K562 (cell line): Measurements from ENCODE around the gene RCE1. TPM values are rescaled to one million over a fixed set of nuclear protein-coding genes. Genes with fewer than 3 reads are reported as not detected.
A peak's percentile ranks its signal among the peaks of the same experiment; 100 is the strongest.

Experiments used
- ATF1 ChIP-seq, 2 experiments: fragments of 450-650 bp in 1 of 2; IDR thresholded peaks; 2 replicates each; pipeline ENCODE4 v1.6.1; 2016; ENCODE audit warnings: missing compliant biosample characterization in 1 of 2, missing genetic modification characterization in 1 of 2
- BCL6 ChIP-seq: fragments of 250-450 bp; sonication (Bioruptor Pico); IDR thresholded peaks from 2 replicates; pipeline ENCODE4 v1.4.0; 2020
- BRCA1 ChIP-seq, 2 experiments: fragments of 450-650 bp in 1 of 2; sonication (generic) in 1 of 2; formaldehyde crosslinking in 1 of 2; IDR thresholded peaks; 2 replicates each; pipeline versions ENCODE4 v1.5.0 to v1.6.1; 2017 to 2020; ENCODE audit warnings: mild to moderate bottlenecking in 1 of 2, missing genetic modification reagents in 1 of 2
- CAMTA2 ChIP-seq: fragments of 250-450 bp; sonication (Bioruptor Pico); conservative IDR thresholded peaks from 2 replicates; pipeline ENCODE4 v1.5.1; 2022
- CBX5 ChIP-seq: IDR thresholded peaks from 2 replicates; pipeline ENCODE4 v1.6.1; 2014; ENCODE audit warnings: low read depth, borderline replicate concordance
- DACH1 ChIP-seq: fragments of 450-650 bp; IDR thresholded peaks from 2 replicates; pipeline ENCODE4 v1.6.1; 2018; ENCODE audit not compliant: partially characterized antibody
- ELF1 ChIP-seq: fragments of 200-800 bp; sonication (Bioruptor generic); IDR thresholded peaks from 2 replicates; pipeline ENCODE4 v1.6.1; 2016; ENCODE audit warnings: missing genetic modification characterization, missing compliant biosample characterization
- MYNN ChIP-seq, 2 experiments: sonication (generic); formaldehyde crosslinking in 1 of 2; IDR thresholded peaks; 2 replicates each; pipeline versions ENCODE4 v1.5.0 to v1.6.1; 2016 to 2020; ENCODE audit warnings: antibody characterized with exemption in 1 of 2, missing genetic modification reagents in 1 of 2
- SAP30 ChIP-seq: fragments of 200-600 bp; sonication (generic); IDR thresholded peaks from 2 replicates; pipeline ENCODE4 v1.6.1; 2012; ENCODE audit warnings: borderline replicate concordance, low read depth, mild to moderate bottlenecking, moderate library complexity, low read length, control low read depth, inconsistent platforms; ENCODE audit not compliant: insufficient read depth, poor library complexity, severe bottlenecking
- SNIP1 ChIP-seq: fragments of 450-650 bp; IDR thresholded peaks from 2 replicates; pipeline ENCODE4 v1.7.1; 2017; ENCODE audit warnings: low read depth, mild to moderate bottlenecking
- SP2 ChIP-seq: IDR thresholded peaks from 2 replicates; pipeline ENCODE4 v1.6.1; 2011; ENCODE audit warnings: mild to moderate bottlenecking, low read depth, low read length, moderate library complexity; ENCODE audit not compliant: poor library complexity, severe bottlenecking; ENCODE audit errors: extremely low read depth
- SRSF3 ChIP-seq: fragments of 200-400 bp; formaldehyde crosslinking; IDR thresholded peaks from 2 replicates; pipeline ENCODE4 v1.6.1; 2016; ENCODE audit warnings: mild to moderate bottlenecking, low read length, moderate library complexity; ENCODE audit not compliant: insufficient read depth
- TBL1XR1 ChIP-seq, 2 experiments: IDR thresholded peaks; 2 replicates each; pipeline ENCODE4 v1.6.1; 2012; ENCODE audit warnings: improper control_type of control experiment in 2 of 2, low read length in 2 of 2, mild to moderate bottlenecking in 1 of 2
- TCF7 ChIP-seq: sonication (generic); IDR thresholded peaks from 2 replicates; pipeline ENCODE4 v1.6.1; 2016; ENCODE audit warnings: antibody characterized with exemption, borderline replicate concordance
- TEAD1 ChIP-seq, 2 experiments: fragments of 450-650 bp in 1 of 2; sonication (generic) in 1 of 2; formaldehyde crosslinking; IDR thresholded peaks; 2 replicates each; pipeline versions ENCODE4 v1.4.0 to v1.8.0; 2020 to 2022; ENCODE audit warnings: mild to moderate bottlenecking in 2 of 2, missing genetic modification reagents in 1 of 2
- YBX1 ChIP-seq: fragments of 450-650 bp; IDR thresholded peaks from 2 replicates; pipeline ENCODE4 v1.7.1; 2016; ENCODE audit warnings: mild to moderate bottlenecking
- ZEB2 ChIP-seq: fragments of 450-650 bp; IDR thresholded peaks from 2 replicates; pipeline ENCODE4 v1.6.1; 2016
- ZNF121 ChIP-seq: sonication (generic); formaldehyde crosslinking; conservative IDR thresholded peaks from 2 replicates; pipeline ENCODE4 v1.8.0; 2022; ENCODE audit warnings: missing genetic modification reagents
- ZNF184 ChIP-seq: sonication (generic); formaldehyde crosslinking; IDR thresholded peaks from 2 replicates; pipeline ENCODE4 v1.5.0; 2020; ENCODE audit warnings: missing genetic modification reagents
- ZNF239 ChIP-seq: fragments of 250-450 bp; sonication (Bioruptor Pico); IDR thresholded peaks from 2 replicates; pipeline ENCODE4 v1.4.0; 2020; ENCODE audit warnings: mild to moderate bottlenecking
- ZNF583 ChIP-seq: fragments of 250-450 bp; sonication (Bioruptor Pico); IDR thresholded peaks from 2 replicates; pipeline ENCODE4 v1.4.0; 2020
- polyA plus RNA-seq, 8 experiments: library from polyadenylated mRNA; depleted of rRNA in 4 of 8; stranded (reverse) in 5 of 8; unstranded in 3 of 8; fragments of >200 nt; fragmentation: Nextera tagmentation in 2 of 8; fragmentation: Illumina TruSeq in 1 of 8; extraction: Ambion mirVana in 2 of 8; extraction: Trizol in 1 of 8; gene quantifications; 2 replicates each; pipeline versions ENCODE4 v1.2.1 to v1.2.3, GENCODE V29; 2011 to 2014; ENCODE audit warnings: inconsistent platforms in 1 of 8, missing spikeins in 1 of 8
- total RNA-seq, 7 experiments: library from RNA; depleted of rRNA in 6 of 7; stranded (reverse); fragments of >200 nt in 6 of 7; fragmentation: Illumina TruSeq in 2 of 7; extraction: Trizol in 2 of 7; gene quantifications; 2 replicates each; pipeline versions ENCODE4 v1.2.1 to v1.2.3, GENCODE V29; 2011 to 2021; ENCODE audit warnings: low replicate concordance in 1 of 7
- TF ChIP-seq, protein P1 (sequence below): sonication (generic); formaldehyde crosslinking; IDR thresholded peaks from 2 replicates; pipeline ENCODE4 v1.8.1; 2023; ENCODE audit warnings: mild to moderate bottlenecking, missing genetic modification reagents
- TF ChIP-seq, protein P2 (sequence below): IDR thresholded peaks from 2 replicates; pipeline ENCODE4 v1.6.1; 2014; ENCODE audit warnings: antibody characterized with exemption
- TF ChIP-seq, protein P3 (sequence below): sonication (generic); formaldehyde crosslinking; IDR thresholded peaks from 2 replicates; pipeline ENCODE4 v1.8.1; 2022; ENCODE audit warnings: missing genetic modification reagents
- TF ChIP-seq, protein P4 (sequence below): sonication (generic); formaldehyde crosslinking; IDR thresholded peaks from 2 replicates; pipeline ENCODE4 v1.8.0; 2022; ENCODE audit warnings: mild to moderate bottlenecking, missing genetic modification reagents

The RCE1 gene
- total and polyA plus RNA-seq, 9 of the 15 experiments (the other 6 are each of a cell fraction or from before 2014, with no cell fraction given), result 0.75 to 41.5 (median 15.1) TPM

DNA sequence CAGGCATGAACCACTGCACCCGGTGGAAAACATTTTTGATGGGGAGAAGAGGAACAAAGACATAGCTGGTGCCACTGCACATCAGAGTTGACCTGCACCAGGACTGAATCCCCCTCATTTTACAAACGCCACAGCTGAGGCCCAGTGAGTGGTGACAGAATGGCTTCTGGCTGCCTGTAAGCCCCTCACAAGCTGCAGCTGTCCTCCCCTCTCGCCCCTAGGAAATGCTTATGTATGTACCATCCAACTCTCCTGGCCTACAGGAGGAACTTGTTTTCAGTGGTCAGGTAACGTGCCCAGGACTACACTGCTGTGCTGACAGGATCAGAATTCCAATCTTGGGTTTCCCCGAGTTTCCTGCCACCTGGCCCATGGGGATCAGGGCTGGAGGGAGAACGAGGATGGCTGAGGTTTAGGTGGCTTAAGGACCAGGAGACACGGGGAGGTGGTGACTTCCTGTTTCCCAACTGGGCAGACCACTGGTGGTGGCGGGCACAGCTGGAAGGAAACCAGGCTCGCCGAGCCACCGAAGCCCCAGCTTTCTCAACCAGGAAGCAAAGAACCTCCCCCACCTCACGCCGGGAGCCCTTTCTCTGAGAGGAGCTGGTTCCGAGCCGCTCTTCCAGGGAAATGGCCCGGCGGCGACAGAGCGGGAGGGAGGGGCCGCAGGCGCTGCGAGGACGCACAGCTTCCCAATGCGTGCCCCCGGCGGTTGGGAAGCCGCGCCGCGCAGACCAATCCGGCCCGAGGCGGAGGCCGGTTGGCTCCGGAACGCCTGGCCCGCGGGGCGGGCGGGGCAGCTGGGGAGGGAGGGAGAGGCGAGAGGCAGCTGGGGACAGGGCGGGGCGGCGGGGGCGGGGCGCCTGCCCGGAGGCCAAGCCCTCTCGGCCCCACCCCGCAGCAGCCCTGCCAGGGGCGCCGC, 12.6 kb downstream of the RCE1 start (continued):
- TF ChIP-seq, protein P1, sequence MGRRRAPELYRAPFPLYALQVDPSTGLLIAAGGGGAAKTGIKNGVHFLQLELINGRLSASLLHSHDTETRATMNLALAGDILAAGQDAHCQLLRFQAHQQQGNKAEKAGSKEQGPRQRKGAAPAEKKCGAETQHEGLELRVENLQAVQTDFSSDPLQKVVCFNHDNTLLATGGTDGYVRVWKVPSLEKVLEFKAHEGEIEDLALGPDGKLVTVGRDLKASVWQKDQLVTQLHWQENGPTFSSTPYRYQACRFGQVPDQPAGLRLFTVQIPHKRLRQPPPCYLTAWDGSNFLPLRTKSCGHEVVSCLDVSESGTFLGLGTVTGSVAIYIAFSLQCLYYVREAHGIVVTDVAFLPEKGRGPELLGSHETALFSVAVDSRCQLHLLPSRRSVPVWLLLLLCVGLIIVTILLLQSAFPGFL (CRISPR knock-in tag), result no peak
- TF ChIP-seq ZNF121 (CRISPR knock-in tag) (no peak), DACH1 (no peak), SRSF3 (no peak), ZEB2 (no peak), SAP30 (no peak), CAMTA2 (CRISPR knock-in tag) (no peak), SP2 (no peak), SNIP1 (no peak), MYNN (IDR thresholded peaks at IDR 0.05) (no peak), MYNN (CRISPR knock-in tag; IDR thresholded peaks at IDR 0.05) (no peak), TEAD1 (CRISPR knock-in tag; IDR thresholded peaks at IDR 0.05) (0 out of 4 replicates have a peak, but pooled peaks of 1 of the 2 experiments have one; percentile 31), TBL1XR1 (IDR thresholded peaks at IDR 0.05; ENCODE audit: low read length in 2 of 2) (no peak), BRCA1 (IDR thresholded peaks at IDR 0.05) (no peak), BRCA1 (CRISPR knock-in tag; IDR thresholded peaks at IDR 0.05) (no peak), ZNF583 (CRISPR knock-in tag) (0 out of 2 replicates have a peak, but pooled peaks have one; percentile 70), ZNF184 (CRISPR knock-in tag) (no peak), BCL6 (CRISPR knock-in tag) (no peak), ZNF239 (no peak; the same call in 1 of the 2 replicates), ELF1 (peak; percentile 78), TCF7 (no peak), CBX5 (no peak), YBX1 (no peak), ATF1 (CRISPR knock-in tag; IDR thresholded peaks at IDR 0.05) (no peak), ATF1 (tag; IDR thresholded peaks at IDR 0.05) (no peak)
- TF ChIP-seq, protein P2, sequence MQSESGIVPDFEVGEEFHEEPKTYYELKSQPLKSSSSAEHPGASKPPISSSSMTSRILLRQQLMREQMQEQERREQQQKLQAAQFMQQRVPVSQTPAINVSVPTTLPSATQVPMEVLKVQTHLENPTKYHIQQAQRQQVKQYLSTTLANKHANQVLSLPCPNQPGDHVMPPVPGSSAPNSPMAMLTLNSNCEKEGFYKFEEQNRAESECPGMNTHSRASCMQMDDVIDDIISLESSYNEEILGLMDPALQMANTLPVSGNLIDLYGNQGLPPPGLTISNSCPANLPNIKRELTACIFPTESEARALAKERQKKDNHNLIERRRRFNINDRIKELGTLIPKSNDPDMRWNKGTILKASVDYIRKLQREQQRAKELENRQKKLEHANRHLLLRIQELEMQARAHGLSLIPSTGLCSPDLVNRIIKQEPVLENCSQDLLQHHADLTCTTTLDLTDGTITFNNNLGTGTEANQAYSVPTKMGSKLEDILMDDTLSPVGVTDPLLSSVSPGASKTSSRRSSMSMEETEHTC, result no peak
- TF ChIP-seq, protein P3, sequence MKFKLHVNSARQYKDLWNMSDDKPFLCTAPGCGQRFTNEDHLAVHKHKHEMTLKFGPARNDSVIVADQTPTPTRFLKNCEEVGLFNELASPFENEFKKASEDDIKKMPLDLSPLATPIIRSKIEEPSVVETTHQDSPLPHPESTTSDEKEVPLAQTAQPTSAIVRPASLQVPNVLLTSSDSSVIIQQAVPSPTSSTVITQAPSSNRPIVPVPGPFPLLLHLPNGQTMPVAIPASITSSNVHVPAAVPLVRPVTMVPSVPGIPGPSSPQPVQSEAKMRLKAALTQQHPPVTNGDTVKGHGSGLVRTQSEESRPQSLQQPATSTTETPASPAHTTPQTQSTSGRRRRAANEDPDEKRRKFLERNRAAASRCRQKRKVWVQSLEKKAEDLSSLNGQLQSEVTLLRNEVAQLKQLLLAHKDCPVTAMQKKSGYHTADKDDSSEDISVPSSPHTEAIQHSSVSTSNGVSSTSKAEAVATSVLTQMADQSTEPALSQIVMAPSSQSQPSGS, result no peak
- TF ChIP-seq, protein P4, sequence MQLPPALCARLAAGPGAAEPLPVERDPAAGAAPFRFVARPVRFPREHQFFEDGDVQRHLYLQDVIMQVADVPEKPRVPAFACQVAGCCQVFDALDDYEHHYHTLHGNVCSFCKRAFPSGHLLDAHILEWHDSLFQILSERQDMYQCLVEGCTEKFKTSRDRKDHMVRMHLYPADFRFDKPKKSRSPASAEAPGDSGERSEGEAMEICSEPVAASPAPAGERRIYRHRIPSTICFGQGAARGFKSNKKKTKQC, result no peak
